PC-9 (cell line): ENCODE measurements around the gene LRRC72. TPM values are rescaled to one million over a fixed set of nuclear protein-coding genes. Genes with fewer than 3 reads are reported as not detected.

ENCODE experiments used
- BruUV-seq: library from RNA; stranded (reverse); fragments of 400-500 nt; replicated peaks from 2 replicates; lab custom pipeline; 2021; lab: Mats Ljungman, UMichigan
- CTCF ChIA-PET: fragments of 300-600 bp; sonication (Branson Sonifier 250); formaldehyde crosslinking; loops from one replicate; lab custom pipeline; 2022; ENCODE audit warnings: antibody characterized with exemption; lab: Charles Lee
- POLR2A ChIA-PET: fragments of 300-600 bp; sonication (Branson Sonifier 250); formaldehyde crosslinking; loops from one replicate; lab custom pipeline; 2022; ENCODE audit warnings: antibody characterized with exemption; ENCODE audit not compliant: unreplicated experiment; lab: Charles Lee
- DNase-seq, 2 experiments: peaks; one replicate each; pipeline versions ENCODE4 v3.0.0 to v3.0.0-alpha.2; 2015 to 2022; ENCODE audit warnings: mixed read lengths in 1 of 2
- H2AFZ ChIP-seq: fragments of 200-600 bp; sonication (generic); 2 replicates; pipeline ENCODE4 v1.8.1; 2017; ENCODE audit warnings: antibody characterized with exemption
- H3F3A ChIP-seq: fragments of 200-600 bp; sonication (generic); 2 replicates; pipeline ENCODE4 v1.8.1; 2017; ENCODE audit warnings: antibody characterized with exemption, mild to moderate bottlenecking, low read depth; ENCODE audit not compliant: insufficient read depth
- H3K27ac ChIP-seq: fragments of 200-600 bp; sonication (generic); 2 replicates; pipeline ENCODE4 v1.6.1; 2016; ENCODE audit warnings: mixed run types
- H3K27me3 ChIP-seq: fragments of 200-600 bp; sonication (generic); 2 replicates; pipeline ENCODE4 v1.6.1; 2016; ENCODE audit warnings: low read depth, mixed run types; ENCODE audit not compliant: insufficient read depth
- H3K36me3 ChIP-seq: fragments of 200-600 bp; sonication (generic); 2 replicates; pipeline ENCODE4 v1.6.1; 2016; ENCODE audit warnings: low read depth, mixed run types
- H3K4me1 ChIP-seq: fragments of 200-600 bp; sonication (generic); replicated peaks from 2 replicates; pipeline ENCODE4 v1.6.1; 2016; ENCODE audit warnings: mixed run types; ENCODE audit not compliant: insufficient read depth
- H3K4me2 ChIP-seq: fragments of 200-600 bp; sonication (generic); 2 replicates; pipeline ENCODE4 v1.6.1; 2017; ENCODE audit warnings: mixed run types
- H3K4me3 ChIP-seq: fragments of 200-600 bp; sonication (generic); 2 replicates; pipeline ENCODE4 v1.6.1; 2016; ENCODE audit warnings: mixed run types
- H3K79me2 ChIP-seq: fragments of 200-600 bp; sonication (generic); 2 replicates; pipeline ENCODE4 v1.6.1; 2017; ENCODE audit warnings: low read depth, mixed run types
- H3K9me2 ChIP-seq: fragments of 200-600 bp; sonication (generic); 2 replicates; pipeline ENCODE4 v1.8.1; 2017; ENCODE audit warnings: mild to moderate bottlenecking; ENCODE audit not compliant: insufficient read depth
- H3K9me3 ChIP-seq: fragments of 200-600 bp; sonication (generic); 2 replicates; pipeline ENCODE4 v1.8.1; 2016; ENCODE audit warnings: low read depth; ENCODE audit not compliant: insufficient read depth
- H4K20me1 ChIP-seq: fragments of 200-600 bp; sonication (generic); 2 replicates; pipeline ENCODE4 v1.8.1; 2017; ENCODE audit not compliant: insufficient read depth
- CTCF ChIP-seq: fragments of 200-600 bp; sonication (generic); conservative IDR thresholded peaks from 2 replicates; pipeline ENCODE4 v1.6.1; 2017; ENCODE audit warnings: mixed run types, antibody characterized with exemption, mild to moderate bottlenecking, moderate library complexity
- EZH2 ChIP-seq: fragments of 200-600 bp; sonication (generic); IDR thresholded peaks from 2 replicates; pipeline ENCODE4 v1.8.0; 2017; ENCODE audit warnings: antibody characterized with exemption, low read depth
- intact Hi-C: fragments of 100-400 bp; cut with micrococcal nuclease; formaldehyde crosslinking; loops from one replicate; pipeline ENCODE4 v1.10.0; 2022; ENCODE audit not compliant: unreplicated experiment
- total RNA-seq: library from RNA; stranded (reverse); gene quantifications from 2 replicates; pipeline ENCODE4 v1.2.3, GENCODE V29; 2021

LRRC72 gene
- total RNA-seq, 1 experiment from 2014 or later: not detected

GRCh38 chr7:16616542-16616941 is 89.9 kb downstream of the LRRC72 start:
- intact Hi-C loops: no loop called here
- Histone ChIP-seq H3K4me3 (no peak overlapping the region), H3K4me2 (no peak overlapping the region), H2AFZ (no peak overlapping the region), H3K27me3 (no peaks in the 10 kb centered on the region), H3K9me3 (no peaks in the 10 kb centered on the region; the same call in 1 of the 2 replicates), H3F3A (no peaks in the 10 kb centered on the region), H3K9me2 (no peaks in the 10 kb centered on the region), H3K4me1 (no peaks in the 10 kb centered on the region), H4K20me1 (no peaks in the 10 kb centered on the region), H3K27ac (no peak overlapping the region), H3K79me2 (no peaks in the 10 kb centered on the region), H3K36me3 (0 out of 2 replicates have a peak, but pooled peaks cover 3% of the 10 kb centered on the region)
- ChIA-PET POLR2A (no interaction called here), CTCF (no interaction called here)
- no peak for TF ChIP-seq CTCF
- TF ChIP-seq EZH2: no peak
- DNase-seq: no peak
- no TSS peak for BruUV-seq

- POLR2A ChIA-PET: no interaction called here
Measured at GRCh38 chr7:16619979-16620408, 93.4 kb downstream of the LRRC72 start.

GRCh38 chr7:16626388-16626787 is 99.8 kb downstream of the LRRC72 start:
- Histone ChIP-seq H3K4me1 (no peaks in the 10 kb centered on the region), H3K9me2 (no peaks in the 10 kb centered on the region), H3K27me3 (no peaks in the 10 kb centered on the region), H3K4me2 (no peak overlapping the region), H3K27ac (no peak overlapping the region), H3F3A (no peaks in the 10 kb centered on the region; the same call in 1 of the 2 replicates), H4K20me1 (no peaks in the 10 kb centered on the region), H3K4me3 (no peak overlapping the region), H3K36me3 (0 out of 2 replicates have a peak, but pooled peaks cover 11% of the 10 kb centered on the region), H2AFZ (no peak overlapping the region), H3K9me3 (no peaks in the 10 kb centered on the region), H3K79me2 (no peaks in the 10 kb centered on the region)
- ChIA-PET CTCF (no interaction called here), POLR2A (no interaction called here)
- DNase-seq: no peak
- no peak for TF ChIP-seq EZH2
- no TSS peak for BruUV-seq
- intact Hi-C loops: no loop called here

More at GRCh38 chr7:16619979-16620408, 93.4 kb downstream of the LRRC72 start:
- H3K36me3 ChIP-seq: 0 out of 2 replicates have a peak, but pooled peaks cover 10% of the 10 kb centered on the region
- H3K27ac ChIP-seq: no peak overlapping the region
- H3F3A ChIP-seq: no peaks in the 10 kb centered on the region
- no peak for DNase-seq
- intact Hi-C loops: no loop called here
- TF ChIP-seq CTCF: no peak
- TF ChIP-seq EZH2: no peak
- H3K4me1 ChIP-seq: no peaks in the 10 kb centered on the region
- no peaks in the 10 kb centered on the region for H3K79me2 ChIP-seq
- H3K9me2 ChIP-seq: no peaks in the 10 kb centered on the region
- no peak overlapping the region for H3K4me3 ChIP-seq
- H2AFZ ChIP-seq: no peak overlapping the region
- H4K20me1 ChIP-seq: no peaks in the 10 kb centered on the region
- BruUV-seq: no TSS peak
- H3K4me2 ChIP-seq: no peak overlapping the region
- no peaks in the 10 kb centered on the region for H3K27me3 ChIP-seq
- CTCF ChIA-PET: no interaction called here
- H3K9me3 ChIP-seq: no peaks in the 10 kb centered on the region

- intact Hi-C loops: no loop called here
- no peak overlapping the region for H3K4me3 ChIP-seq
- no peaks in the 10 kb centered on the region; the same call in 1 of the 2 replicates for H3F3A ChIP-seq
- no peak overlapping the region for H3K27ac ChIP-seq
- TF ChIP-seq CTCF (no peak), EZH2 (no peak)
- no peaks in the 10 kb centered on the region for H3K9me3 ChIP-seq
- no peak for DNase-seq
- POLR2A ChIA-PET: no interaction called here
- CTCF ChIA-PET: no interaction called here
- no peaks in the 10 kb centered on the region for H3K27me3 ChIP-seq
- no peak overlapping the region for H3K4me2 ChIP-seq
- H3K9me2 ChIP-seq: no peaks in the 10 kb centered on the region
- H2AFZ ChIP-seq: no peak overlapping the region
- H3K79me2 ChIP-seq: no peaks in the 10 kb centered on the region
- BruUV-seq: no TSS peak
- no peaks in the 10 kb centered on the region for H4K20me1 ChIP-seq
- no peaks in the 10 kb centered on the region for H3K4me1 ChIP-seq
- H3K36me3 ChIP-seq: 0 out of 2 replicates have a peak, but pooled peaks cover 9% of the 10 kb centered on the region
Measured at GRCh38 chr7:16627236-16627635, 100.6 kb downstream of the LRRC72 start.
